ENCODE data around the gene WIPF1.

The WIPF1 gene

DNA sequence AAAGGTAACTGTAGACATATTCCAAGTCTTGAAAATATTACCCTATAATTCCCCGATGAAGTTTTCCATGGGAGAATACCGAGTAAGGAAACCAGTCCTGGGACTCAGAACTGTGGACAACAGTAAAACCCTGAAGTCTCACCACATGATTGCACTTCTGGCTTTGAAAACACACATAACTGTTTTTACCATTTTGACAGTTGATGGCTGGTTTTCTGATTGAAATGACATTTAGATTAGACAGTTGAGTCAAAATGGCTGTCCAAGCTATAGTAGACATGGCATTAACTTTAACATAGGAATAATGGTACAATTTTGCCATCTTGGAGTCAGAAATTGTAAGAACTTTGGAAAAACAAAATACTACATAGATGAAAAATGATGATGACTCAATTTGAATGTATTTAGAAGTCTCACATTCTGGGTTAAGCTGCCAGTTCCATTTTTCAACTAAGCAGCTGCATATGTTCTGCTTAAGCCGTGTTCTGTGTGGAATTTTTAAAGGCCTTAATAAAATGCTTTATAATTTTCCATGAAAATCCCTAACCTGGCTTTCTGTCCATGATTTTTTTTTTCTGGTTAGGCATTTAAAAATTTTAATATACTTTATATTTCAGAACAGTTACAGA is 38.3 kb upstream of the WIPF1 start:
- Histone ChIP-seq H3K36me3 (ENCODE audit: control insufficient read depth, low read length) (peaks cover 9% of the 10 kb centered on the region), H3K4me2 (ENCODE audit: low read length) (no peak overlapping the region), H3K27ac (ENCODE audit: low read depth, low read length) (no peak overlapping the region), H3K27me3 (ENCODE audit: control insufficient read depth, low read length) (no peaks in the 10 kb centered on the region), H3K9me3 (ENCODE audit: control insufficient read depth, insufficient read depth, low read length) (no peaks in the 10 kb centered on the region), H3K4me1 (ENCODE audit: control insufficient read depth, low read length) (peaks cover 43% of the 10 kb centered on the region), H3F3A (ENCODE audit: control insufficient read depth, insufficient read depth) (0 out of 2 replicates have a peak, but pooled peaks cover 2% of the 10 kb centered on the region), H3K9me2 (replicated peaks; ENCODE audit: control insufficient read depth, low read length) (no peaks in the 10 kb centered on the region), H3K79me2 (ENCODE audit: control insufficient read depth, low read length) (peaks cover 29% of the 10 kb centered on the region), H4K20me1 (ENCODE audit: control insufficient read depth, insufficient read depth, low read depth, low read length) (no peaks in the 10 kb centered on the region), H3K4me3 (ENCODE audit: low read length) (no peak overlapping the region)
- no peak for TF ChIP-seq CTCF (IDR thresholded peaks at IDR 0.05; ENCODE audit: low read depth, low read length, poor library complexity, severe bottlenecking)

- Histone ChIP-seq H3K27me3 (ENCODE audit: control insufficient read depth, low read length) (no peaks in the 10 kb centered on the region), H3F3A (ENCODE audit: control insufficient read depth, insufficient read depth) (0 out of 2 replicates have a peak, but pooled peaks cover 2% of the 10 kb centered on the region), H3K9me2 (replicated peaks; ENCODE audit: control insufficient read depth, low read length) (no peaks in the 10 kb centered on the region), H3K27ac (ENCODE audit: low read depth, low read length) (peak overlapping the region; percentile 71), H3K36me3 (ENCODE audit: control insufficient read depth, low read length) (peaks cover 17% of the 10 kb centered on the region), H3K9me3 (ENCODE audit: control insufficient read depth, insufficient read depth, low read length) (no peaks in the 10 kb centered on the region), H3K4me2 (ENCODE audit: low read length) (peak overlapping the region; percentile 92), H3K79me2 (ENCODE audit: control insufficient read depth, low read length) (peaks cover 33% of the 10 kb centered on the region), H3K4me3 (ENCODE audit: low read length) (peak overlapping the region; percentile 75), H4K20me1 (ENCODE audit: control insufficient read depth, insufficient read depth, low read depth, low read length) (no peaks in the 10 kb centered on the region), H3K4me1 (ENCODE audit: control insufficient read depth, low read length) (peaks cover 43% of the 10 kb centered on the region)
- TF ChIP-seq EZH2phosphoT487 (IDR thresholded peaks at IDR 0.05; ENCODE audit: borderline replicate concordance, low read length) (no peak), CTCF (IDR thresholded peaks at IDR 0.05; ENCODE audit: low read depth, low read length, poor library complexity, severe bottlenecking) (no peak)
Observed at GRCh38 chr2:174635015-174635593, 37.5 kb upstream of the WIPF1 start.

GRCh38 chr2:174634130-174635014 is 36.8 kb upstream of the WIPF1 start:
- H3K27ac ChIP-seq (ENCODE audit: low read depth, low read length), result peak overlapping the region; percentile 71
- no peaks in the 10 kb centered on the region for H3K9me3 ChIP-seq (ENCODE audit: control insufficient read depth, insufficient read depth, low read length)
- peak overlapping the region; percentile 92 for H3K4me2 ChIP-seq (ENCODE audit: low read length)
- H3K9me2 ChIP-seq (replicated peaks; ENCODE audit: control insufficient read depth, low read length), result no peaks in the 10 kb centered on the region
- H4K20me1 ChIP-seq (ENCODE audit: control insufficient read depth, insufficient read depth, low read depth, low read length), result no peaks in the 10 kb centered on the region
- H3K36me3 ChIP-seq (ENCODE audit: control insufficient read depth, low read length), result peaks cover 21% of the 10 kb centered on the region
- H3K79me2 ChIP-seq (ENCODE audit: control insufficient read depth, low read length), result peaks cover 33% of the 10 kb centered on the region
- H3F3A ChIP-seq (ENCODE audit: control insufficient read depth, insufficient read depth), result 0 out of 2 replicates have a peak, but pooled peaks cover 2% of the 10 kb centered on the region
- H3K4me3 ChIP-seq (ENCODE audit: low read length), result peak overlapping the region; percentile 75
- TF ChIP-seq EZH2phosphoT487 (IDR thresholded peaks at IDR 0.05; ENCODE audit: borderline replicate concordance, low read length) (no peak), CTCF (IDR thresholded peaks at IDR 0.05; ENCODE audit: low read depth, low read length, poor library complexity, severe bottlenecking) (peak; percentile 57)
- H3K27me3 ChIP-seq (ENCODE audit: control insufficient read depth, low read length), result no peaks in the 10 kb centered on the region
- peaks cover 43% of the 10 kb centered on the region for H3K4me1 ChIP-seq (ENCODE audit: control insufficient read depth, low read length)
